ENCODE results near the gene CPOX. TPM values are rescaled to one million over a fixed set of nuclear protein-coding genes. Genes with fewer than 3 reads are reported as not detected.

The CPOX gene
- total and polyA plus RNA-seq, 10 of the 15 experiments (the other 5 are each of a cell fraction or from before 2014, with no cell fraction given): 40.7 to 72.6 (median 64.5) TPM

DNA sequence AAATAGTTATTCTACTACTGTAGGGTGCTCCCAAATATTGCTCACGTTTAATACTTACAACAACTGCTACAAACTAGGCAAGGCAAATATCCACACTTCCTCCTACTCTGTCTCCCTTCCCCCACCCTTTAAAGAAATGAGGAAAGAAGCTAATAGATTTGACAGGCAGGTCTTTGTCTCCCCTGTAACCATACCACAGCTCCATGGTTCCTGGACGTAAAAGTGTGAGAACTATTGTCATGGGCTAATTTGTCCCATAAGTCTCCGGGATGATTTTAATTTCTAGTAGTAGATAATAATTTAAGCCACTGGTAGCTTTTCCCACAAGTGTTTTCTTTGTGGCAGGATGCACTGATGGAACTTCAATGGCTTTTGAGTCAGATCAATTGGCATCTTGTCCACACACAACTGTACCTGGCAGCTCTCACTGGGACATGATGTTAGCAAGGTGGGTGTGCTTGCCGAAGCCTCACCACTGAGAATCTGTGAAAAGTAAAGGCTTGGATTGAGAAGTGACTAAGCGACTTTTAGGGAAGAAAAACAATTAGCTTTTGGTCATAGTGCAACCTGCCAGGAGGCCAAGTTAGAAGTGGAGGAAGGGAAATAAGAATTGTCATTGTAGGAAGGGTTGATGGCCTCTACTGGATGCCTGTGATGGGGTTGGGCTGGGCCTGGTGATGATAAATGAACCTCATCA lies 1.4 kb upstream of the CPOX start (continued):
- TF ChIP-seq RAD21 (IDR thresholded peaks at IDR 0.05; ENCODE audit: insufficient read depth, low read depth, low read length) (no peak), MYC (IDR thresholded peaks at IDR 0.05; ENCODE audit: insufficient read depth, insufficient read length, insufficient replicate concordance, low read length, severe bottlenecking) (no peak), ZZZ3 (IDR thresholded peaks at IDR 0.05; ENCODE audit: control insufficient read depth, insufficient read length, low read depth) (no peak), MEF2A (IDR thresholded peaks at IDR 0.05; ENCODE audit: insufficient read depth, low read depth, low read length) (no peak), IKZF1 (conservative IDR thresholded peaks at IDR 0.05) (no peak)
- TF ChIP-seq, protein P1, sequence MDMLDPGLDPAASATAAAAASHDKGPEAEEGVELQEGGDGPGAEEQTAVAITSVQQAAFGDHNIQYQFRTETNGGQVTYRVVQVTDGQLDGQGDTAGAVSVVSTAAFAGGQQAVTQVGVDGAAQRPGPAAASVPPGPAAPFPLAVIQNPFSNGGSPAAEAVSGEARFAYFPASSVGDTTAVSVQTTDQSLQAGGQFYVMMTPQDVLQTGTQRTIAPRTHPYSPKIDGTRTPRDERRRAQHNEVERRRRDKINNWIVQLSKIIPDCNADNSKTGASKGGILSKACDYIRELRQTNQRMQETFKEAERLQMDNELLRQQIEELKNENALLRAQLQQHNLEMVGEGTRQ (IDR thresholded peaks at IDR 0.05; ENCODE audit: borderline replicate concordance, low read depth, low read length): no peak
- TF ChIP-seq, protein P2, sequence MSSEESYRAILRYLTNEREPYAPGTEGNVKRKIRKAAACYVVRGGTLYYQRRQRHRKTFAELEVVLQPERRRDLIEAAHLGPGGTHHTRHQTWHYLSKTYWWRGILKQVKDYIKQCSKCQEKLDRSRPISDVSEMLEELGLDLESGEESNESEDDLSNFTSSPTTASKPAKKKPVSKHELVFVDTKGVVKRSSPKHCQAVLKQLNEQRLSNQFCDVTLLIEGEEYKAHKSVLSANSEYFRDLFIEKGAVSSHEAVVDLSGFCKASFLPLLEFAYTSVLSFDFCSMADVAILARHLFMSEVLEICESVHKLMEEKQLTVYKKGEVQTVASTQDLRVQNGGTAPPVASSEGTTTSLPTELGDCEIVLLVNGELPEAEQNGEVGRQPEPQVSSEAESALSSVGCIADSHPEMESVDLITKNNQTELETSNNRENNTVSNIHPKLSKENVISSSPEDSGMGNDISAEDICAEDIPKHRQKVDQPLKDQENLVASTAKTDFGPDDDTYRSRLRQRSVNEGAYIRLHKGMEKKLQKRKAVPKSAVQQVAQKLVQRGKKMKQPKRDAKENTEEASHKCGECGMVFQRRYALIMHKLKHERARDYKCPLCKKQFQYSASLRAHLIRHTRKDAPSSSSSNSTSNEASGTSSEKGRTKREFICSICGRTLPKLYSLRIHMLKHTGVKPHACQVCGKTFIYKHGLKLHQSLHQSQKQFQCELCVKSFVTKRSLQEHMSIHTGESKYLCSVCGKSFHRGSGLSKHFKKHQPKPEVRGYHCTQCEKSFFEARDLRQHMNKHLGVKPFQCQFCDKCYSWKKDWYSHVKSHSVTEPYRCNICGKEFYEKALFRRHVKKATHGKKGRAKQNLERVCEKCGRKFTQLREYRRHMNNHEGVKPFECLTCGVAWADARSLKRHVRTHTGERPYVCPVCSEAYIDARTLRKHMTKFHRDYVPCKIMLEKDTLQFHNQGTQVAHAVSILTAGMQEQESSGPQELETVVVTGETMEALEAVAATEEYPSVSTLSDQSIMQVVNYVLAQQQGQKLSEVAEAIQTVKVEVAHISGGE (CRISPR knock-in tag; IDR thresholded peaks at IDR 0.05): no peak
- TF ChIP-seq, protein P3, sequence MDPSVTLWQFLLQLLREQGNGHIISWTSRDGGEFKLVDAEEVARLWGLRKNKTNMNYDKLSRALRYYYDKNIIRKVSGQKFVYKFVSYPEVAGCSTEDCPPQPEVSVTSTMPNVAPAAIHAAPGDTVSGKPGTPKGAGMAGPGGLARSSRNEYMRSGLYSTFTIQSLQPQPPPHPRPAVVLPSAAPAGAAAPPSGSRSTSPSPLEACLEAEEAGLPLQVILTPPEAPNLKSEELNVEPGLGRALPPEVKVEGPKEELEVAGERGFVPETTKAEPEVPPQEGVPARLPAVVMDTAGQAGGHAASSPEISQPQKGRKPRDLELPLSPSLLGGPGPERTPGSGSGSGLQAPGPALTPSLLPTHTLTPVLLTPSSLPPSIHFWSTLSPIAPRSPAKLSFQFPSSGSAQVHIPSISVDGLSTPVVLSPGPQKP (IDR thresholded peaks at IDR 0.05; ENCODE audit: low read depth, low read length): no peak

All from GM12878 (cell line).